Stimulated activated CD8-positive, alpha-beta memory T cell treated with anti-CD3 and anti-CD28 coated beads, Interleukin-4, amount 100 ng/mL, for 4 hours (primary cell): ENCODE measurements around the gene NEMF.
"Not testable (repeated sequence)": the region's sequence is repeated elsewhere in the genome, so short reads cannot be mapped to it uniquely, and the experiment has no call there.

ENCODE experiments used
- DNase-seq, 2 donors: peaks; one replicate each; pipeline ENCODE4 v3.0.0-alpha.2; 2020; ENCODE audit warnings: low read depth in 2 of 2, low spot score in 1 of 2

Gene NEMF, protein sequence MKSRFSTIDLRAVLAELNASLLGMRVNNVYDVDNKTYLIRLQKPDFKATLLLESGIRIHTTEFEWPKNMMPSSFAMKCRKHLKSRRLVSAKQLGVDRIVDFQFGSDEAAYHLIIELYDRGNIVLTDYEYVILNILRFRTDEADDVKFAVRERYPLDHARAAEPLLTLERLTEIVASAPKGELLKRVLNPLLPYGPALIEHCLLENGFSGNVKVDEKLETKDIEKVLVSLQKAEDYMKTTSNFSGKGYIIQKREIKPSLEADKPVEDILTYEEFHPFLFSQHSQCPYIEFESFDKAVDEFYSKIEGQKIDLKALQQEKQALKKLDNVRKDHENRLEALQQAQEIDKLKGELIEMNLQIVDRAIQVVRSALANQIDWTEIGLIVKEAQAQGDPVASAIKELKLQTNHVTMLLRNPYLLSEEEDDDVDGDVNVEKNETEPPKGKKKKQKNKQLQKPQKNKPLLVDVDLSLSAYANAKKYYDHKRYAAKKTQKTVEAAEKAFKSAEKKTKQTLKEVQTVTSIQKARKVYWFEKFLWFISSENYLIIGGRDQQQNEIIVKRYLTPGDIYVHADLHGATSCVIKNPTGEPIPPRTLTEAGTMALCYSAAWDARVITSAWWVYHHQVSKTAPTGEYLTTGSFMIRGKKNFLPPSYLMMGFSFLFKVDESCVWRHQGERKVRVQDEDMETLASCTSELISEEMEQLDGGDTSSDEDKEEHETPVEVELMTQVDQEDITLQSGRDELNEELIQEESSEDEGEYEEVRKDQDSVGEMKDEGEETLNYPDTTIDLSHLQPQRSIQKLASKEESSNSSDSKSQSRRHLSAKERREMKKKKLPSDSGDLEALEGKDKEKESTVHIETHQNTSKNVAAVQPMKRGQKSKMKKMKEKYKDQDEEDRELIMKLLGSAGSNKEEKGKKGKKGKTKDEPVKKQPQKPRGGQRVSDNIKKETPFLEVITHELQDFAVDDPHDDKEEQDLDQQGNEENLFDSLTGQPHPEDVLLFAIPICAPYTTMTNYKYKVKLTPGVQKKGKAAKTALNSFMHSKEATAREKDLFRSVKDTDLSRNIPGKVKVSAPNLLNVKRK

GRCh38 chr14:49852301-49853157, at the start of gene NEMF:
Gene NEMF, minus strand, starts transcription at chr14:49852788. Its CDS starts 35 bp downstream, at chr14:49852753.
- peak; percentile 44 to 62 for DNase-seq

DNA sequence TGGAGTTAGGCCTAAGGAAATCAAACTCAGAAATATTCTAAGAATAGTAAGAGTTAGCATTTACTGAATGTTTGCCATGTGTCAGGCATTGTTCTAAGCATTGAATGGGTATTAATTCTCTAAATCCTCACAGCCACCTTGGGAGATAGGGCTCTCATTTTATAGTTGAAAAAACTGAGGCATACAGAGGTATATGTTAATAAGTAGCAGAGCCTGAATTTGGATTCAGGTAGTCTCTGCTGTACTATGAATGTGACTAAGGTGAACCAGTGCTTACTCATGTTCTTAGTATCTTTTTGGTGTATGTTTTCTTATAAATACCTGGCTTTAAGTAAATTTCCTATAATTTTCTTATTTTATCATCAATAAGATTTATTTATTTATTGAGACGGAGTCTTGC, 48.4 kb upstream of the NEMF start:
- DNase-seq = no peak

DNA sequence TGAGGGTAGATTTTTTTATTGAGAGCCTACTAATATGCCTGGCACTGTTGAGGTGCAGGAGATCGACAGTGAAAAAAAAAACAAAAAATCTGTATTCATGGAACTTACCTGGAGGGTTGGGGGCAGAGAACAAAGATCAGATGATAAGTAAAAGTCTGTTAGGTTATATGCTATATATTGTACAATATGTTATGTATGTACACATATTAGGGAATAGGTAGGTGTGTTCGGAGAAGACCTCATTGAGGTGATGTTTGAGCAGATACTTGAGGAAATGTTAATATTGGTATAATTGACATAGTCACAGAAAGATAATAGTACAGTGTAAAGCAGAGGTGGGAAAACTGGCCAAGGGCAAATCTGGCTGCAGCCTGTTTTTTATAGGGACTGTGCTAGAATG, 45.9 kb upstream of the NEMF start:
- no peak for DNase-seq

GRCh38 chr14:49897965-49898364, 45.4 kb upstream of the NEMF start:
- no peak for DNase-seq

GRCh38 chr14:49897414-49897813, 44.8 kb upstream of the NEMF start:
- DNase-seq = no peak

DNA sequence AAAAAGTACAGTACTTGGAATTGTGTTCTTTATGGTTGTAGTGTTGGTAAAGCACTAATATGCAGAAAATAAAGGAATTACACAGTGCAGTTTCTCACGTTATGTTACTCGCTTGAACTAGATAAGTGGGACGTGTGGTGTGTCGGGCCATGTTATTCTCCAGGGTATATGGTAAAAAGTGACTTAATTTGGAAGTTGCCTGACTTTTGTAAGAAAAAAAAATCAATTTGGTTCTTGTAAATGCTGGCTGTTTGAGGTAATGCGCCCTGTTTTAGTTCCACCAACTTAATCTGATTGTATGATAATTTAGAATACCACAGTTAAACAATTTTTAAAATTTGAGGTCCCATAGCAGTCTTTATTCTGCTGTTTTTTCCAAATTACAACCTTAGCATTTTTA, 44.4 kb upstream of the NEMF start:
- DNase-seq = no peak

DNA sequence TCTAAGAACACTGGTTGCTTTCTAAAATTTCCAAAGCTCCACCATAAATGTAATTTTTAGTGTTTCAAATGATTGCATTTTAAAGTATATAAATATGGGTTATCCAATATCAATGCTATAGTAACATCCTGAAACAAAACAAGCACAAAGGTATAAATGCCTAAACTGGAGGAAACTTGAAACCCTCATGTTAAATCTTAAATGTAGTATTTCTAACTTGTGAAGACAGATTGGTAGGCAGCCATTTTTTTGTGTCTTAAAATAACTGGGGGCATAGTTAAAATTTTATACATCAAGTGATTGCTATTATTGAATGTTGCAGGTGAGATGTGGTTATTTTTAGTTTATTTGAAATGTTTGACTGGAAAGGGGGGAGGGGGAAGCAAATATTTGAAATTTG, 43.7 kb upstream of the NEMF start:
- DNase-seq = not testable (repeated sequence)

- no peak for DNase-seq
Measured at GRCh38 chr14:49895480-49895879, 42.9 kb upstream of the NEMF start.

- not testable (repeated sequence) for DNase-seq
Measured at GRCh38 chr14:49894214-49895107, 41.9 kb upstream of the NEMF start.

DNA sequence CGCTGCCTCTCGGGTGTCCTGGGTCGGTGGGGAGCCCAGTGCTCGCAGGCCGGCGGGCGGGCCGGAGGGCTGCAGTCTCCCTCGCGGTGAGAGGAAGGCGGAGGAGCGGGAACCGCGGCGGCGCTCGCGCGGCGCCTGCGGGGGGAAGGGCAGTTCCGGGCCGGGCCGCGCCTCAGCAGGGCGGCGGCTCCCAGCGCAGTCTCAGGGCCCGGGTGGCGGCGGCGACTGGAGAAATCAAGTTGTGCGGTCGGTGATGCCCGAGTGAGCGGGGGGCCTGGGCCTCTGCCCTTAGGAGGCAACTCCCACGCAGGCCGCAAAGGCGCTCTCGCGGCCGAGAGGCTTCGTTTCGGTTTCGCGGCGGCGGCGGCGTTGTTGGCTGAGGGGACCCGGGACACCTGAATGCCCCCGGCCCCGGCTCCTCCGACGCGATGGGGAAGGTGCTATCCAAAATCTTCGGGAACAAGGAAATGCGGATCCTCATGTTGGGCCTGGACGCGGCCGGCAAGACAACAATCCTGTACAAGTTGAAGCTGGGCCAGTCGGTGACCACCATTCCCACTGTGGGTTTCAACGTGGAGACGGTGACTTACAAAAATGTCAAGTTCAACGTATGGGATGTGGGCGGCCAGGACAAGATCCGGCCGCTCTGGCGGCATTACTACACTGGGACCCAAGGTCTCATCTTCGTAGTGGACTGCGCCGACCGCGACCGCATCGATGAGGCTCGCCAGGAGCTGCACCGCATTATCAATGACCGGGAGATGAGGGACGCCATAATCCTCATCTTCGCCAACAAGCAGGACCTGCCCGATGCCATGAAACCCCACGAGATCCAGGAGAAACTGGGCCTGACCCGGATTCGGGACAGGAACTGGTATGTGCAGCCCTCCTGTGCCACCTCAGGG, 41.0 kb upstream of the NEMF start:
- peak; percentile 33 to 63 for DNase-seq

- DNase-seq = peak; percentile 90 to 94
Measured at GRCh38 chr14:49892636-49893308, 40.2 kb upstream of the NEMF start, which contains the start of gene ARF6. Gene ARF6, plus strand, starts transcription at chr14:49893082. Its CDS starts 655 bp downstream, at chr14:49893737.

- DNase-seq = peak in 1 of 2 donors; percentile 25
Measured at GRCh38 chr14:49892301-49892635, 39.7 kb upstream of the NEMF start.

- DNase-seq = no peak
Measured at GRCh38 chr14:49888293-49888692, 35.7 kb upstream of the NEMF start.

DNA sequence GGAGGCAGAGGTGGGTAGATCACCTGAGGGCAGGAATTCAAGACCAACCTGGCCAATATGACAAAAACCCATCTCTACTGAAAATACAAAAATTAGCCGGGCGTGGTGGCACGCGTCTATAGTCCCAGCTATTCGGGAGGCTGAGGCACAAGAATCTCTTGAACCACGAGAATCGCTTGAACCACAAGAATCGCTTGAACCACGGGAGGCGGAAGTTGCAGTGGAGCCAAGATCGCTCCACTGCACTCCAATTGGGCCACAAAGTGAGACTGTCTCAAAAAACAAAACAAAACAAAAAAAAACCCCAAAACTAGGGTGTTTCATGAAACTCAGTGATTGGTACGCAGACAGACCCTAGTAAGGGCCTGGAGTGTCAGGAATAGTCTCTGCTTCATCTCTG, 33.9 kb upstream of the NEMF start:
- DNase-seq = no peak

DNA sequence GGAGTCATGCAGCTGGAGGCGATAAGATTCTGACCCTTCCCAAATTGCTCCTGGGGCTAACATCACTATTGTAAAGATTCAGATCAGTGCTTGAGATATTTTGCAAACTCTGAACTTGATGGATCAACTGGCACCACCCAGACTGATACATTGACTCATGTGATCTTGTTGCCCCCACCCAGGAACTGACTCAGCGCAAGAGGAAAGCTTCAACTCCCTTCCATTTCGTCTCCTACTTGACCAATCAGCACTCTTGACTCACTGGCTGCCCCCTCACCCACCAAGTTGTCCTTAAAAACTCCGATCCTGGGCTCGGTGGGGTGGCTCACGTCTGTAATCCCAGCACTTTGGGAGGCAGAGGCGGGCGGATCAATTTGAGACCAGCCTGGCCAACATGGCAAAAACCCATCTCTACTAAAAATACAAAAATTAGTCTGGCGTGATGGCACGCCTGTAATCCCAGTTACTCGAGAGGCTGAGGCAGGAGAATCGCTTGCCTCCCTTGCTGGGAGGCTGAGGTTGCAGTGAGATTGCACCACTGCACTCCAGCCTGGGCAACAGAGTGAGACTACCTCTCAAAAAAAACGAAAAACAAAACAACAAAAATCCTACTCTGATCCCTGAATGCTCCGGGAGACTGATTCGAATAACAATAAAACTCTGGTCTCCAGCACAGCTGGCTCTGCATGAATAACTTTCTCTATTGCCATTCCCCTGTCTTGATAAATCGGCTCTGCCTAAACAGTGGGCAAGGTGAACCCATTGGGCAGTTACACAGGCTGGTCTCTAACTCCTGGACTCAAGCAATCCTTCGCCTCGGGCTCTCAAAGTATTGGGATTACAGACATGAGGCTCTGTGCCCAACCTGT, 30.5 kb upstream of the NEMF start:
- no peak for DNase-seq

DNA sequence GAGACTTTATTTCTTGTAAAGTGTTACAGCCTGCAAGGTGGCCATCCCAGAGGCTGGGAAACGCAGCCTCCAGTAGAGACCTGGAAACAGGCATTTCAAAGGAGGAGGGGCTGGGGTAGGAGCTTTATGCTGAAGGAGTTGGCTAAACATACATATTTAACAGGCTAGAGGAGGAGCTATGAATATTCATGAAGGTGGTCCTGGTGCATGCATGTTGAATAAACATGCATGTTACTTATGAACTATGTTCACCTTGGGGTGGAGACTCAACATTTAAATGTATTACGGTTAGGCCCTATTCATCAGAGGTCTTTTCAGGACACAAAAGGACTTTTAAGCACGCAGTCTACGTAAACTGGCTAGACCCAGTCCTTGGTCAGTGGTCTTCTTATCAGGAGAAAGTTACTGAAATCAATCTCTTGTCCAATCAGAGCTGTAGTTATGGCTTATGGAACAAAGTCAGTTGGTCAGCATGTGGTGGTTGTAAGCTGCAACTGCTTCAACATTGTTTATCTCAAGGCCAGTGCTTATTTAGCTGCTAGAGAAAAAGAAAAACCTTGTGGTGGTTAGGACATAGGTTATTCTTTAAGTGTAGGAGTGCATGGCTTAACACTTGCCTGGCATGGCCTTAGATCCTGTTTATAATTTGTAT, 28.9 kb upstream of the NEMF start:
- no peak for DNase-seq
